BJ (cell line): ENCODE measurements around the gene CARD19. TPM values are rescaled to one million over a fixed set of nuclear protein-coding genes. Genes with fewer than 3 reads are reported as not detected.

Experiments
- CTCF ChIA-PET: fragments of 350-600 bp; formaldehyde crosslinking; extraction: SDS; loops from one replicate; lab custom pipeline; 2021; ENCODE audit warnings: antibody characterized with exemption, inconsistent platforms; lab: Yijun Ruan, JAX
- POLR2A ChIA-PET: fragments of 300-600 bp; sonication (Branson Sonifier 250); formaldehyde crosslinking; extraction: SDS; loops from one replicate; lab custom pipeline; 2021; ENCODE audit warnings: antibody characterized with exemption; lab: Charles Lee
- DNase-seq: peaks from one replicate; pipeline ENCODE4 v3.0.0-alpha.2; 2011; ENCODE audit warnings: low read depth
- H3K27me3 ChIP-seq: 2 replicates; pipeline ENCODE4 v1.6.0; 2011; ENCODE audit warnings: low read length; ENCODE audit not compliant: control insufficient read depth, insufficient read depth
- H3K36me3 ChIP-seq: 2 replicates; pipeline ENCODE4 v1.5.1; 2011; ENCODE audit warnings: low read length; ENCODE audit not compliant: control insufficient read depth, insufficient read depth
- H3K4me3 ChIP-seq: 2 replicates; pipeline ENCODE4 v1.5.1; 2011; ENCODE audit warnings: low read depth, mild to moderate bottlenecking, control low read depth, low read length
- CTCF ChIP-seq: IDR thresholded peaks from 2 replicates; pipeline ENCODE4 v1.5.1; 2011; ENCODE audit warnings: low read depth, mild to moderate bottlenecking, control low read depth, inconsistent platforms, low read length, moderate library complexity; ENCODE audit not compliant: insufficient read depth
- polyA plus RNA-seq: library from polyadenylated mRNA; depleted of rRNA; stranded (reverse); fragments of >200 nt; gene quantifications from 2 replicates; pipeline ENCODE4 v1.2.3, GENCODE V29; 2011

CARD19 gene
- polyA plus RNA-seq, 1 experiment = 69.3 TPM

- Histone ChIP-seq H3K4me3 (no peak overlapping the region), H3K27me3 (no peaks in the 10 kb centered on the region), H3K36me3 (peaks cover 12% of the 10 kb centered on the region)
- DNase-seq = no peak
- TF ChIP-seq CTCF = no peak
- ChIA-PET POLR2A (interaction anchor here (1.0 kb wide), 1 partner anchor 350 kb away, joined by 4 read pairs; no protein-coding TSS in a partner anchor), CTCF (interaction anchor here (0.6 to 3.5 kb wide), 6 partner anchors 9 to 209 kb away, joined by 3 to 29 read pairs (median 4); no protein-coding TSS in a partner anchor)
Observed at GRCh38 chr9:93118863-93119702, 23.1 kb downstream of the CARD19 start.

GRCh38 chr9:93119703-93119952 lies 23.6 kb downstream of the CARD19 start:
- Histone ChIP-seq H3K4me3 (no peak overlapping the region), H3K27me3 (no peaks in the 10 kb centered on the region), H3K36me3 (peaks cover 10% of the 10 kb centered on the region)
- ChIA-PET POLR2A (interaction anchor here (1.0 kb wide), 1 partner anchor 349 kb away, joined by 4 read pairs; no protein-coding TSS in a partner anchor), CTCF (interaction anchor here (0.6 to 3.5 kb wide), 4 partner anchors 10 to 209 kb away, joined by 3 to 29 read pairs (median 4); no protein-coding TSS in a partner anchor)
- TF ChIP-seq CTCF = no peak
- DNase-seq = no peak

GRCh38 chr9:93119953-93120845 lies 24.2 kb downstream of the CARD19 start:
- POLR2A ChIA-PET = interaction anchor here (1.0 kb wide), 1 partner anchor 349 kb away, joined by 4 read pairs; no protein-coding TSS in a partner anchor
- H3K4me3 ChIP-seq = no peak overlapping the region
- peak; percentile 51 for TF ChIP-seq CTCF
- CTCF ChIA-PET = interaction anchor here (1.8 to 3.5 kb wide), 2 partner anchors 11 to 15 kb away, joined by 5 to 29 read pairs; no protein-coding TSS in a partner anchor
- peaks cover 14% of the 10 kb centered on the region for H3K36me3 ChIP-seq
- H3K27me3 ChIP-seq = no peaks in the 10 kb centered on the region
- DNase-seq = peak; percentile 49

- DNase-seq = no peak
- CTCF ChIA-PET = interaction anchor here (1.8 to 3.5 kb wide), 2 partner anchors 11 to 14 kb away, joined by 5 to 29 read pairs; no protein-coding TSS in a partner anchor
- no peak for TF ChIP-seq CTCF
- POLR2A ChIA-PET = no interaction called here
- H3K36me3 ChIP-seq = peaks cover 14% of the 10 kb centered on the region
- no peaks in the 10 kb centered on the region for H3K27me3 ChIP-seq
- H3K4me3 ChIP-seq = no peak overlapping the region
Observed at GRCh38 chr9:93120846-93121315, 24.9 kb downstream of the CARD19 start.
